HepG2 (cell line): ENCODE data around the gene RBM45. TPM values are rescaled to one million over a fixed set of nuclear protein-coding genes. Genes with fewer than 3 reads are reported as not detected.

ENCODE experiments used
- ATAC-seq: fragments of 200-7000 bp; cut with Tn5 transposase; 3 replicates; pipeline ENCODE4 v1.9.1; 2020; ENCODE audit warnings: mild to moderate bottlenecking, moderate library complexity
- BruUV-seq: library from RNA; stranded (reverse); fragments of 400-500 nt; replicated peaks from 2 replicates; lab custom pipeline; 2021; lab: Mats Ljungman, UMichigan
- CTCF ChIA-PET: fragments of 300-600 bp; formaldehyde crosslinking; extraction: SDS; loops from one replicate; lab custom pipeline; 2021; ENCODE audit warnings: low total read pairs, inconsistent platforms, low intra/inter-chr PET ratio; lab: Yijun Ruan, JAX
- POLR2A ChIA-PET: fragments of 350-600 bp; sonication (Branson Sonifier 250); formaldehyde crosslinking; loops from one replicate; lab custom pipeline; 2020; ENCODE audit warnings: antibody characterized with exemption, inconsistent platforms; lab: Yijun Ruan, JAX
- DNase-seq: peaks from one replicate; pipeline ENCODE4 v3.0.0-alpha.2; 2015; ENCODE audit warnings: low spot score
- FAIRE-seq: peaks from 3 replicates; lab custom pipeline; 2011; peaks lifted over from hg19 to GRCh38; lab: Jason Lieb, UNC
- H2AFZ ChIP-seq: one replicate; pipeline ENCODE4 v1.6.1; 2011; ENCODE audit warnings: low read length, inconsistent platforms
- H3K27ac ChIP-seq: fragments of 300-600 bp; 3 replicates; pipeline ENCODE4 v1.8.0; 2011; ENCODE audit warnings: mixed run types, mild to moderate bottlenecking, mixed read lengths, low read length, inconsistent platforms; ENCODE audit not compliant: insufficient read depth; ENCODE audit errors: extremely low read length
- H3K27me3 ChIP-seq, 2 experiments: fragments of 200-600 bp in 1 of 2; 2 replicates in 1 of 2; 3 replicates in 1 of 2; pipeline versions ENCODE4 v1.6.0 to v1.8.0; 2011; ENCODE audit warnings: low read length in 2 of 2, mild to moderate bottlenecking in 2 of 2, moderate library complexity in 2 of 2, inconsistent platforms in 1 of 2; ENCODE audit not compliant: insufficient read depth in 2 of 2, control insufficient read depth in 1 of 2
- H3K36me3 ChIP-seq, 2 experiments: fragments of 200-600 bp in 1 of 2; replicated peaks in 1 of 2; 2 replicates in 1 of 2; 3 replicates in 1 of 2; pipeline versions ENCODE4 v1.5.1 to v1.8.0; 2011; ENCODE audit warnings: low read length in 2 of 2, inconsistent platforms in 1 of 2; ENCODE audit not compliant: insufficient read depth in 2 of 2, control insufficient read depth in 1 of 2
- H3K4me1 ChIP-seq: 2 replicates; pipeline ENCODE4 v1.5.1; 2012; ENCODE audit warnings: low read length, inconsistent platforms; ENCODE audit not compliant: insufficient read depth
- H3K4me2 ChIP-seq: 2 replicates; pipeline ENCODE4 v1.6.0; 2011; ENCODE audit warnings: low read depth, low read length, inconsistent platforms
- H3K4me3 ChIP-seq, 3 experiments: fragments of 200-600 bp in 1 of 3; sonication (generic), shearing (Covaris generic) in 1 of 3; replicated peaks in 1 of 3; 2 replicates each; pipeline ENCODE4 v1.5.1; 2011 to 2016; ENCODE audit warnings: low read length in 3 of 3, inconsistent platforms in 2 of 3, low read depth in 2 of 3, mild to moderate bottlenecking in 2 of 3, control low read depth in 1 of 3, mixed read lengths in 1 of 3; ENCODE audit not compliant: insufficient read depth in 1 of 3
- H3K79me2 ChIP-seq: one replicate; pipeline ENCODE4 v1.6.1; 2011; ENCODE audit warnings: low read length, inconsistent platforms; ENCODE audit not compliant: insufficient read depth
- H3K9ac ChIP-seq: 2 replicates; pipeline ENCODE4 v1.6.0; 2011; ENCODE audit warnings: mild to moderate bottlenecking, low read depth, low read length, inconsistent platforms; ENCODE audit not compliant: insufficient read depth
- H3K9me3 ChIP-seq: 2 replicates; pipeline ENCODE4 v1.5.1; 2012; ENCODE audit warnings: mild to moderate bottlenecking, low read length
- H4K20me1 ChIP-seq: 2 replicates; pipeline ENCODE4 v1.6.0; 2011; ENCODE audit warnings: inconsistent platforms, mild to moderate bottlenecking, low read length, moderate library complexity; ENCODE audit not compliant: insufficient read depth
- CCDC6 ChIP-seq: sonication (generic); formaldehyde crosslinking; IDR thresholded peaks from 2 replicates; pipeline ENCODE4 v1.8.1; 2022; ENCODE audit warnings: mild to moderate bottlenecking, missing genetic modification reagents, moderate library complexity
- POLR2G ChIP-seq: fragments of 200-400 bp; formaldehyde crosslinking; IDR thresholded peaks from 2 replicates; pipeline ENCODE4 v1.6.1; 2018; ENCODE audit warnings: mild to moderate bottlenecking, low read depth, low read length, moderate library complexity
- REL ChIP-seq: sonication (generic); formaldehyde crosslinking; conservative IDR thresholded peaks from 2 replicates; pipeline ENCODE4 v1.8.0; 2022; ENCODE audit warnings: mild to moderate bottlenecking, missing genetic modification reagents, moderate library complexity
- TARDBP ChIP-seq: sonication (generic); formaldehyde crosslinking; IDR thresholded peaks from 2 replicates; pipeline ENCODE4 v1.8.0; 2022; ENCODE audit warnings: mild to moderate bottlenecking, missing genetic modification reagents
- U2AF1 ChIP-seq: fragments of 200-400 bp; formaldehyde crosslinking; optimal IDR thresholded peaks from 2 replicates; pipeline ENCODE3; 2017; ENCODE audit warnings: mild to moderate bottlenecking, low read depth, low read length
- ZNF569 ChIP-seq: sonication (generic); formaldehyde crosslinking; IDR thresholded peaks from 2 replicates; pipeline ENCODE4 v1.5.0; 2020; ENCODE audit warnings: mild to moderate bottlenecking, missing genetic modification reagents, moderate library complexity, borderline replicate concordance
- ZNF598 ChIP-seq: sonication (generic); formaldehyde crosslinking; IDR thresholded peaks from 2 replicates; pipeline ENCODE4 v1.5.1; 2020; ENCODE audit warnings: mild to moderate bottlenecking, missing genetic modification reagents, borderline replicate concordance
- ZNF747 ChIP-seq: sonication (generic); formaldehyde crosslinking; IDR thresholded peaks from 2 replicates; pipeline ENCODE4 v1.8.1; 2023; ENCODE audit warnings: missing genetic modification reagents, mild to moderate bottlenecking, borderline replicate concordance
- ZNF781 ChIP-seq: sonication (generic); formaldehyde crosslinking; IDR thresholded peaks from 2 replicates; pipeline ENCODE4 v1.5.1; 2020; ENCODE audit warnings: borderline replicate concordance, mild to moderate bottlenecking, missing genetic modification reagents; ENCODE audit errors: not compliant biosample characterization
- WGBS: methylation state at CpG from one replicate; pipeline ENCODE4 v1.1.6; 2017; ENCODE audit warnings: low lambda C conversion rate; 5-methylcytosine and 5-hydroxymethylcytosine counted together
- in situ Hi-C: cut with HindIII; loops from 2 replicates; pipeline ENCODE4 v1.10.0; 2017; ENCODE audit warnings: low pct_unique_long_range_greater_than_20kb; ENCODE audit not compliant: extremely low pct_ligation_motif_present
- intact Hi-C: fragments of 100-400 bp; cut with micrococcal nuclease; formaldehyde crosslinking; loops from one replicate; pipeline ENCODE4 v1.10.0; 2022; ENCODE audit not compliant: unreplicated experiment
- polyA plus RNA-seq, 8 experiments: library from polyadenylated mRNA; depleted of rRNA in 3 of 8; stranded (reverse) in 7 of 8; unstranded in 1 of 8; fragments of >200 nt; fragmentation: Illumina TruSeq in 4 of 8; extraction: Trizol in 4 of 8; gene quantifications; 2 replicates each; pipeline versions ENCODE4 v1.2.1 to v1.2.3, GENCODE V29; 2011 to 2016; ENCODE audit warnings: low read depth in 4 of 8, missing spikeins in 1 of 8, mixed read lengths in 1 of 8; ENCODE audit not compliant: insufficient read depth in 1 of 8
- total RNA-seq, 5 experiments: library from RNA; depleted of rRNA; stranded (reverse); fragments of >200 nt; fragmentation: Illumina TruSeq; extraction: Trizol; gene quantifications; 2 replicates each; pipeline ENCODE4 v1.2.3, GENCODE V29; 2016; ENCODE audit warnings: low read depth in 1 of 5
- TF ChIP-seq, protein P1 (sequence below): sonication (generic); formaldehyde crosslinking; IDR thresholded peaks from 2 replicates; pipeline ENCODE4 v1.5.0; 2020; ENCODE audit warnings: mild to moderate bottlenecking, missing genetic modification reagents, borderline replicate concordance

Gene RBM45
- total and polyA plus RNA-seq, 2 of the 13 experiments (the other 11 are each of a cell fraction or from before 2014, with no cell fraction given): 5.7 to 25.2 TPM

DNA sequence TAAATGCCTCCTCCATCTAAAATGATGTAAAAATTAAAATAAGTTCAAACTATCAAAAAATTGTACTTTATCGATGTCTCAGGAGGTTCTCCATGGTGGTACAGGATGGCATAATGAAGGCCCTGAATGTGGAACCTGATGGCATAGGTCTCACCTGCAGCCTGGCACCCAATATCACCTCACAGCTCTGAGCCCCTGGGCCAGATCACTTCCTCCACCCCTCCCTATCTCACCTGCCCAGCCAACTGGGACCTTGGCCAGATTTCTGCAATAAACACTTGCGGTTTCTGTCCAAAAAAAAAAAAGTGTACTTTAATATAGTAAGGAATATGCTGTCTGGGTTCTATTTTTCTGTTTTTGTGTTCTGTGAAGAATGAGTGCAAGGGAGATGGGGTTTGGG is 6.7 kb upstream of the RBM45 start:
- H3K4me1 ChIP-seq: no peaks in the 10 kb centered on the region
- CTCF ChIA-PET: no interaction called here
- ATAC-seq: no peak

More for the DNA sequence above, 6.7 kb upstream of the RBM45 start:
- no peak for TF ChIP-seq TARDBP (CRISPR knock-in tag)
- TF ChIP-seq ZNF781 (CRISPR knock-in tag): no peak
- no peak for TF ChIP-seq ZNF598
- TF ChIP-seq REL (CRISPR knock-in tag): no peak
- no peak for TF ChIP-seq ZNF747 (CRISPR knock-in tag)
- TF ChIP-seq U2AF1: no peak
- no peak for TF ChIP-seq ZNF569 (CRISPR knock-in tag)
- no peak for TF ChIP-seq POLR2G
- TF ChIP-seq, protein P1, sequence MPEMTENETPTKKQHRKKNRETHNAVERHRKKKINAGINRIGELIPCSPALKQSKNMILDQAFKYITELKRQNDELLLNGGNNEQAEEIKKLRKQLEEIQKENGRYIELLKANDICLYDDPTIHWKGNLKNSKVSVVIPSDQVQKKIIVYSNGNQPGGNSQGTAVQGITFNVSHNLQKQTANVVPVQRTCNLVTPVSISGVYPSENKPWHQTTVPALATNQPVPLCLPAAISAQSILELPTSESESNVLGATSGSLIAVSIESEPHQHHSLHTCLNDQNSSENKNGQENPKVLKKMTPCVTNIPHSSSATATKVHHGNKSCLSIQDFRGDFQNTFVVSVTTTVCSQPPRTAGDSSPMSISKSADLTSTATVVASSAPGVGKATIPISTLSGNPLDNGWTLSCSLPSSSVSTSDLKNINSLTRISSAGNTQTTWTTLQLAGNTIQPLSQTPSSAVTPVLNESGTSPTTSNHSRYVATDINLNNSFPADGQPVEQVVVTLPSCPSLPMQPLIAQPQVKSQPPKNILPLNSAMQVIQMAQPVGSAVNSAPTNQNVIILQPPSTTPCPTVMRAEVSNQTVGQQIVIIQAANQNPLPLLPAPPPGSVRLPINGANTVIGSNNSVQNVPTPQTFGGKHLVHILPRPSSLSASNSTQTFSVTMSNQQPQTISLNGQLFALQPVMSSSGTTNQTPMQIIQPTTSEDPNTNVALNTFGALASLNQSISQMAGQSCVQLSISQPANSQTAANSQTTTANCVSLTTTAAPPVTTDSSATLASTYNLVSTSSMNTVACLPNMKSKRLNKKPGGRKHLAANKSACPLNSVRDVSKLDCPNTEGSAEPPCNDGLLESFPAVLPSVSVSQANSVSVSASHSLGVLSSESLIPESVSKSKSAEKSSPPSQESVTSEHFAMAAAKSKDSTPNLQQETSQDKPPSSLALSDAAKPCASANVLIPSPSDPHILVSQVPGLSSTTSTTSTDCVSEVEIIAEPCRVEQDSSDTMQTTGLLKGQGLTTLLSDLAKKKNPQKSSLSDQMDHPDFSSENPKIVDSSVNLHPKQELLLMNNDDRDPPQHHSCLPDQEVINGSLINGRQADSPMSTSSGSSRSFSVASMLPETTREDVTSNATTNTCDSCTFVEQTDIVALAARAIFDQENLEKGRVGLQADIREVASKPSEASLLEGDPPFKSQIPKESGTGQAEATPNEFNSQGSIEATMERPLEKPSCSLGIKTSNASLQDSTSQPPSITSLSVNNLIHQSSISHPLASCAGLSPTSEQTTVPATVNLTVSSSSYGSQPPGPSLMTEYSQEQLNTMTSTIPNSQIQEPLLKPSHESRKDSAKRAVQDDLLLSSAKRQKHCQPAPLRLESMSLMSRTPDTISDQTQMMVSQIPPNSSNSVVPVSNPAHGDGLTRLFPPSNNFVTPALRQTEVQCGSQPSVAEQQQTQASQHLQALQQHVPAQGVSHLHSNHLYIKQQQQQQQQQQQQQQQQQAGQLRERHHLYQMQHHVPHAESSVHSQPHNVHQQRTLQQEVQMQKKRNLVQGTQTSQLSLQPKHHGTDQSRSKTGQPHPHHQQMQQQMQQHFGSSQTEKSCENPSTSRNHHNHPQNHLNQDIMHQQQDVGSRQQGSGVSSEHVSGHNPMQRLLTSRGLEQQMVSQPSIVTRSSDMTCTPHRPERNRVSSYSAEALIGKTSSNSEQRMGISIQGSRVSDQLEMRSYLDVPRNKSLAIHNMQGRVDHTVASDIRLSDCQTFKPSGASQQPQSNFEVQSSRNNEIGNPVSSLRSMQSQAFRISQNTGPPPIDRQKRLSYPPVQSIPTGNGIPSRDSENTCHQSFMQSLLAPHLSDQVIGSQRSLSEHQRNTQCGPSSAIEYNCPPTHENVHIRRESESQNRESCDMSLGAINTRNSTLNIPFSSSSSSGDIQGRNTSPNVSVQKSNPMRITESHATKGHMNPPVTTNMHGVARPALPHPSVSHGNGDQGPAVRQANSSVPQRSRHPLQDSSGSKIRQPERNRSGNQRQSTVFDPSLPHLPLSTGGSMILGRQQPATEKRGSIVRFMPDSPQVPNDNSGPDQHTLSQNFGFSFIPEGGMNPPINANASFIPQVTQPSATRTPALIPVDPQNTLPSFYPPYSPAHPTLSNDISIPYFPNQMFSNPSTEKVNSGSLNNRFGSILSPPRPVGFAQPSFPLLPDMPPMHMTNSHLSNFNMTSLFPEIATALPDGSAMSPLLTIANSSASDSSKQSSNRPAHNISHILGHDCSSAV (CRISPR knock-in tag): no peak
- TF ChIP-seq CCDC6 (CRISPR knock-in tag): no peak
- TF ChIP-seq, all 625 proteins: peak for 0
- WGBS: 32% methylated on average over 2 of the region's 2 CpGs
- POLR2A ChIA-PET: no interaction called here
- Histone ChIP-seq H3K4me2 (no peak overlapping the region), H4K20me1 (no peaks in the 10 kb centered on the region), H3K79me2 (no peaks in the 10 kb centered on the region), H3K9ac (no peak overlapping the region), H3K9me3 (no peaks in the 10 kb centered on the region), H3K4me3 (no peak overlapping the region), H3K36me3 (no peaks in the 10 kb centered on the region), H3K27ac (no peak overlapping the region), H2AFZ (no peak overlapping the region), H3K27me3 (no peaks in the 10 kb centered on the region)
- no peak for FAIRE-seq
- intact Hi-C loops: no loop called here
- no TSS peak for BruUV-seq
- in situ Hi-C loops: no loop called here
- no peak for DNase-seq
